ENCODE measurements around the gene TNFRSF14. TPM values are rescaled to one million over a fixed set of nuclear protein-coding genes. Genes with fewer than 3 reads are reported as not detected.

The TNFRSF14 gene
- total and polyA plus RNA-seq, 2 of the 13 experiments (the other 11 are each of a cell fraction or from before 2014, with no cell fraction given), result 11.9 to 49.9 TPM

GRCh38 chr1:2540816-2541492, 15.2 kb upstream of the TNFRSF14 start:
- Histone ChIP-seq H3K36me3 (replicated peaks in 1 of 2; ENCODE audit: control insufficient read depth in 1 of 2, insufficient read depth in 2 of 2, low read length in 2 of 2) (no peaks in the 10 kb centered on the region), H3K4me2 (ENCODE audit: low read depth, low read length) (no peak overlapping the region), H3K27me3 (ENCODE audit: control insufficient read depth in 1 of 2, insufficient read depth in 2 of 2, low read length in 2 of 2) (peaks cover 6 to 15% of the 10 kb centered on the region in 2 experiments; a peak in 3 of 5 replicates), H3K4me3 (replicated peaks in 1 of 3; ENCODE audit: insufficient read depth in 1 of 3, low read depth in 2 of 3, low read length in 3 of 3) (no peak overlapping the region), H3K79me2 (ENCODE audit: insufficient read depth, low read length) (no peaks in the 10 kb centered on the region), H3K27ac (ENCODE audit: extremely low read length, insufficient read depth, low read length) (no peak overlapping the region), H3K9ac (ENCODE audit: insufficient read depth, low read depth, low read length) (no peak overlapping the region), H2AFZ (ENCODE audit: low read length) (no peak overlapping the region), H3K4me1 (ENCODE audit: insufficient read depth, low read length) (peaks cover 44% of the 10 kb centered on the region), H4K20me1 (ENCODE audit: insufficient read depth, low read length) (no peaks in the 10 kb centered on the region), H3K9me3 (ENCODE audit: low read length) (no peaks in the 10 kb centered on the region)
- no peak for DNase-seq (ENCODE audit: low spot score)
- no peak for ATAC-seq
- TF ChIP-seq GPBP1L1 (CRISPR knock-in tag; IDR thresholded peaks at IDR 0.05), result no peak
- ChIA-PET CTCF (ENCODE audit: low intra/inter-chr PET ratio, low total read pairs) (no interaction called here), POLR2A (no interaction called here)
- 72% methylated on average over 15 of the region's 39 CpGs for WGBS (ENCODE audit: low lambda C conversion rate)
- no peak for FAIRE-seq
- intact Hi-C loops (cut with micrococcal nuclease; ENCODE audit: unreplicated experiment) (no loop called here), in situ Hi-C loops (cut with HindIII; ENCODE audit: extremely low pct_ligation_motif_present, low pct_unique_long_range_greater_than_20kb) (no loop called here)
- no TSS peak for BruUV-seq (replicated peaks)

GRCh38 chr1:2541619-2542245, 14.4 kb upstream of the TNFRSF14 start:
- no peak for ATAC-seq
- Histone ChIP-seq H3K4me1 (ENCODE audit: insufficient read depth, low read length) (peaks cover 49% of the 10 kb centered on the region), H4K20me1 (ENCODE audit: insufficient read depth, low read length) (no peaks in the 10 kb centered on the region), H3K27me3 (ENCODE audit: control insufficient read depth in 1 of 2, insufficient read depth in 2 of 2, low read length in 2 of 2) (peaks cover 6 to 10% of the 10 kb centered on the region in 2 experiments; a peak in 3 of 5 replicates), H3K27ac (ENCODE audit: extremely low read length, insufficient read depth, low read length) (no peak overlapping the region), H3K4me3 (replicated peaks in 1 of 3; ENCODE audit: insufficient read depth in 1 of 3, low read depth in 2 of 3, low read length in 3 of 3) (no peak overlapping the region), H3K79me2 (ENCODE audit: insufficient read depth, low read length) (no peaks in the 10 kb centered on the region), H3K36me3 (replicated peaks in 1 of 2; ENCODE audit: control insufficient read depth in 1 of 2, insufficient read depth in 2 of 2, low read length in 2 of 2) (no peaks in the 10 kb centered on the region), H3K9me3 (ENCODE audit: low read length) (no peaks in the 10 kb centered on the region), H3K9ac (ENCODE audit: insufficient read depth, low read depth, low read length) (no peak overlapping the region), H3K4me2 (ENCODE audit: low read depth, low read length) (0 out of 2 replicates have a peak overlapping the region, but pooled peaks have one; percentile 20), H2AFZ (ENCODE audit: low read length) (no peak overlapping the region)
- POLR2A ChIA-PET, result interaction anchor here (1.5 kb wide), 1 partner anchor 15 kb away, joined by 3 read pairs; the partner anchor contains the start of gene PANK4
- no TSS peak for BruUV-seq (replicated peaks)
- FAIRE-seq, result no peak
- DNase-seq (ENCODE audit: low spot score), result no peak
- CTCF ChIA-PET (ENCODE audit: low intra/inter-chr PET ratio, low total read pairs), result no interaction called here
- intact Hi-C loops (cut with micrococcal nuclease; ENCODE audit: unreplicated experiment), result no loop called here
- 37% methylated on average over 14 of the region's 25 CpGs for WGBS (ENCODE audit: low lambda C conversion rate)
- in situ Hi-C loops (cut with HindIII; ENCODE audit: extremely low pct_ligation_motif_present, low pct_unique_long_range_greater_than_20kb), result no loop called here
- TF ChIP-seq HDAC1 (CRISPR knock-in tag; IDR thresholded peaks at IDR 0.05) (peak; percentile 54), ZBTB38 (CRISPR knock-in tag; IDR thresholded peaks at IDR 0.05) (0 out of 2 replicates have a peak, but pooled peaks have one; percentile 17), TOPORS (CRISPR knock-in tag; IDR thresholded peaks at IDR 0.05) (no peak), AKAP8 (CRISPR knock-in tag; IDR thresholded peaks at IDR 0.05) (no peak), KDM5B (CRISPR knock-in tag; IDR thresholded peaks at IDR 0.05; ENCODE audit: borderline replicate concordance) (0 out of 2 replicates have a peak, but pooled peaks have one; percentile 33), ZNF777 (CRISPR knock-in tag; IDR thresholded peaks at IDR 0.05) (no peak)
- TF ChIP-seq, protein P1, sequence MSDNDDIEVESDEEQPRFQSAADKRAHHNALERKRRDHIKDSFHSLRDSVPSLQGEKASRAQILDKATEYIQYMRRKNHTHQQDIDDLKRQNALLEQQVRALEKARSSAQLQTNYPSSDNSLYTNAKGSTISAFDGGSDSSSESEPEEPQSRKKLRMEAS (IDR thresholded peaks at IDR 0.05), result 0 out of 2 replicates have a peak, but pooled peaks have one; percentile 29
- TF ChIP-seq, protein P2, sequence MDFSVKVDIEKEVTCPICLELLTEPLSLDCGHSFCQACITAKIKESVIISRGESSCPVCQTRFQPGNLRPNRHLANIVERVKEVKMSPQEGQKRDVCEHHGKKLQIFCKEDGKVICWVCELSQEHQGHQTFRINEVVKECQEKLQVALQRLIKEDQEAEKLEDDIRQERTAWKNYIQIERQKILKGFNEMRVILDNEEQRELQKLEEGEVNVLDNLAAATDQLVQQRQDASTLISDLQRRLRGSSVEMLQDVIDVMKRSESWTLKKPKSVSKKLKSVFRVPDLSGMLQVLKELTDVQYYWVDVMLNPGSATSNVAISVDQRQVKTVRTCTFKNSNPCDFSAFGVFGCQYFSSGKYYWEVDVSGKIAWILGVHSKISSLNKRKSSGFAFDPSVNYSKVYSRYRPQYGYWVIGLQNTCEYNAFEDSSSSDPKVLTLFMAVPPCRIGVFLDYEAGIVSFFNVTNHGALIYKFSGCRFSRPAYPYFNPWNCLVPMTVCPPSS (IDR thresholded peaks at IDR 0.05), result no peak

Measured in HepG2 (cell line).